ENCODE results near the gene CETP.
"Not testable (repeated sequence)": the region's sequence is repeated elsewhere in the genome, so short reads cannot be mapped to it uniquely, and the experiment has no call there.

CETP gene

DNA sequence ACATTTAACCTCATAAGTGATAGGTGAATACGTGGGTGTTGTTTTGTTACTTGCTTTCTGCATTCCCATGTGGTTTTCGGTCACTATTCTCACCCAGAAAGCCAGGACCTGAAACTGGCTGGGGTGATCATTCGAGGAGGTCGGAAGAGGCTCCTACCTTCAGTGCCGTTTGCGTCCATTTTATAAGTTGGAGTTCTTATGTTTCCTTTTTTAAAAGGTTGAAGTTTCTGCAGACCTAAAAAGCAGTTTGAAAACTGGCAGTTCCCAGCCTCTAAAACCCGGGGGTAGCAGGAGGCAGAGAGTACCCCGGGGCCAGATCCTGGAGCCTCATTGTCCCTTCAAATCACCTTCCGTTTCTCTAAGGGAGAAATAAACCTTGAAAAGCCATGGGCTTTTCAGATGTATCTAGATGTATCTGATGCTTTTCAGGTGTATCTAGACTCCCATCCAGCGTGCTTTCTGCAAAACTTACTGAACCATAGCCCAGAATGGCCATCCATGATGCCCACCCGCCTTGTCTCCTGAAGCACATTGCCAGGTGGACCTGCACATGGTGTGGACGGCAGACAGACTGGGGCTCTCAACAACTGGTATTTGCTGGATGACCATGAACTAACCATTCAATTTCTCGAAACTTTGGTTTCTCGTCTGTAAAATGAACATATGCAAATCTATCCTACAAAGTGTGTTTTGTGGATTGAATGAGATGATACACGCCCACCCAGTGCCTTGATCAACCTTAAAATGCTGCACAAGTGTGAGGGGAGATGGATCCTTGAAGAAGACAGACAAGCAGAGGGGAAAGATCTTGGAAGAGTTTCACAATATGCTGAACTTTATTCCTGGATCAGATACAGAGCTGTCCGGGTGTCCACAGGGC is 28.9 kb downstream of the CETP start:
- DNase-seq (ENCODE audit: low spot score), result no peak
- TF ChIP-seq, protein P1, sequence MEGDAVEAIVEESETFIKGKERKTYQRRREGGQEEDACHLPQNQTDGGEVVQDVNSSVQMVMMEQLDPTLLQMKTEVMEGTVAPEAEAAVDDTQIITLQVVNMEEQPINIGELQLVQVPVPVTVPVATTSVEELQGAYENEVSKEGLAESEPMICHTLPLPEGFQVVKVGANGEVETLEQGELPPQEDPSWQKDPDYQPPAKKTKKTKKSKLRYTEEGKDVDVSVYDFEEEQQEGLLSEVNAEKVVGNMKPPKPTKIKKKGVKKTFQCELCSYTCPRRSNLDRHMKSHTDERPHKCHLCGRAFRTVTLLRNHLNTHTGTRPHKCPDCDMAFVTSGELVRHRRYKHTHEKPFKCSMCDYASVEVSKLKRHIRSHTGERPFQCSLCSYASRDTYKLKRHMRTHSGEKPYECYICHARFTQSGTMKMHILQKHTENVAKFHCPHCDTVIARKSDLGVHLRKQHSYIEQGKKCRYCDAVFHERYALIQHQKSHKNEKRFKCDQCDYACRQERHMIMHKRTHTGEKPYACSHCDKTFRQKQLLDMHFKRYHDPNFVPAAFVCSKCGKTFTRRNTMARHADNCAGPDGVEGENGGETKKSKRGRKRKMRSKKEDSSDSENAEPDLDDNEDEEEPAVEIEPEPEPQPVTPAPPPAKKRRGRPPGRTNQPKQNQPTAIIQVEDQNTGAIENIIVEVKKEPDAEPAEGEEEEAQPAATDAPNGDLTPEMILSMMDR (IDR thresholded peaks at IDR 0.05; ENCODE audit: extremely low read depth, insufficient read depth, missing control alignments), result no peak
- in situ Hi-C loops (cut with MboI; ENCODE audit: low pct_unique_long_range_greater_than_20kb, low sequenced_read_pairs, unreplicated experiment), result no loop called here

DNA sequence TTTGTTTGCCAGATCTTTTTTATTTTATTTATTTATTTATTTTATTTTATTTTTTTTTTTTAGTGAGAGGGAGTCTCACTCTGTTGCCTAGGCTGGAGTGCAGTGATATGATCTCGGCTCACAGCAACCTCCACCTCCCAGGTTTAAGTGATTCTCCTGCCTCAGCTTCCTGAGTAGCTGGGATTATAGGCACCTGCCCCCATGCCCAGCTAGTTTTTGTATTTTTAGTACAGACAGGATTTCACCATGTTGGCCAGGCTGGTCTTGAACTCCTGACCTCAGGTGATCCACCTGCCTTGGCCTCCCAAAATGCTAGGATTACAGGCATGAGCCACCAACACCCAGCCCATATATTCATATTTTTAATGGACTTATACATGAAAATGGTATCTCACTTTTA is 30.7 kb downstream of the CETP start:
- in situ Hi-C loops (cut with MboI; ENCODE audit: low pct_unique_long_range_greater_than_20kb, low sequenced_read_pairs, unreplicated experiment); DNase-seq (ENCODE audit: low spot score): not testable (repeated sequence)

DNA sequence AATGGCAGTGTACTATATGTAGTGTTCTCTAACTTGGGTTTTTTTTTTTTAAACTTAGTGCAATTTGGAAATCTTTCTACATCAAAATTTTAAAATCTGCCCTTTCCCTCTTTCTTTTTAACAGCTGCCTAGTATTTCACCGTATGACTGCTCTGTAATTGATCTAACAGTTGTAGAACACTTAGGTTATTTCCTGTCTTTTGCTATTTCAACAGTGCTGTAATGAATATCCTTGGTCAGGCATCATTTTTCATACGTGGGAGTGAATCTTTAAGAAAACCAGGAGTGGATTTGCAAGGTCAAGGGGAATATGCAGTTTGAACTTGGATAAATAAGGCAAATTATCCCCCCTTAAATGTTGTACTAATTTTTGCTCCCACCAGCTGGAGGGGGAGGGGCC is 31.5 kb downstream of the CETP start:
- TF ChIP-seq, protein P1 (IDR thresholded peaks at IDR 0.05; ENCODE audit: extremely low read depth, insufficient read depth, missing control alignments), result no peak
- in situ Hi-C loops (cut with MboI; ENCODE audit: low pct_unique_long_range_greater_than_20kb, low sequenced_read_pairs, unreplicated experiment), result no loop called here
- DNase-seq (ENCODE audit: low spot score), result no peak

DNA sequence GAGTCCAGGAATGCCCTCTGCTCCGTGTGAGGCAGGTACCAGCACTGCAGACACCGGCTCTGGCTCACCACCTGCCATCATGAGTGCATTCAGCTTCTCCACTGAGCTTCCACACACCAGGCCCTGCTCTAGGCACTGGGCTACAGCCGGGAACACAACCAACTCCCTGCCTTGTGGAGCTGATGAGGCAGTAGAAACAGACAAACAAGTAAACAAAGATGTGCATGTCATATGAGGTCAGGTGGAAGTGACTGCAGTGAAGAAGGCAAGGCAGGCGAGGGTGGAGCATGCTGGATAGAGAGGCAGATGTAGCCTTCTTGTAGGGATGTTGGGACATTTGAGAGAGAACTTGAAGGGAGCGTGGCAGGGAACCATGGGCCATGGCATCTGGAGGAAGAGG is 32.6 kb downstream of the CETP start:
- no peak for DNase-seq (ENCODE audit: low spot score)
- TF ChIP-seq, protein P1 (IDR thresholded peaks at IDR 0.05; ENCODE audit: extremely low read depth, insufficient read depth, missing control alignments), result no peak
- in situ Hi-C loops (cut with MboI; ENCODE audit: low pct_unique_long_range_greater_than_20kb, low sequenced_read_pairs, unreplicated experiment), result no loop called here

DNA sequence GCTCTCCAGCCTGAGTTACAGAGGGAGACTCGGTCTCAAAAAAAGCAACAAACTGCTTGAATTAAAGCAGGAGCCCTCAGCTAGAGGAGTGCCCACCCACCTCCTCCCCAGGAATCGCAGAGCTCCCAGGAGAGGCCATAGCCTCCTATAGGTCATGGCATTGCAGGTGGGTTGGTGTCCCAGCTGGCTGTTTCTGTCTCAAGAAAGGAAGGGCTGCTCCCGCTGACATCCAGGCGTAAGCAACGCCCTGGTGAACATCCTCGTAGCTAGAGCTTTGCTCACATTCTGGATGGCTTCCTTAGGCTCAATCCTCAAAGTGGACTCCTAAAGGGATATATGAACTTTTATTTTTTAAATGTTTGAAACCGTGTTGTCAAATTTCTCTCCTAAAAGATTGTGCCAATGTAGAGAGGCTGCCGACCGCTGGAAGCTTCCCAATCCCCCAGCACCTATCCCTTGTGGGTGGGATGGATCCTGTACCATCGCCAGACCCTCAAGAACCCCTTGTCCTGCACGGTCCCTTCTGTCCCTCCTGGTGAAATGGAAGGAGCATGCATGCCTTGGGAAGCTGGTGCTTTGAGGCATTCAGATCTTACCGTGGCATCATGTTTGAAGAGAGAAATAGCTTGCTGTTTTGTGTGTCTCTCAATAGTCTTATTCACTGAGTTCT is 33.5 kb downstream of the CETP start:
- in situ Hi-C loops (cut with MboI; ENCODE audit: low pct_unique_long_range_greater_than_20kb, low sequenced_read_pairs, unreplicated experiment), result no loop called here
- TF ChIP-seq, protein P1 (IDR thresholded peaks at IDR 0.05; ENCODE audit: extremely low read depth, insufficient read depth, missing control alignments), result no peak
- DNase-seq (ENCODE audit: low spot score), result no peak

DNA sequence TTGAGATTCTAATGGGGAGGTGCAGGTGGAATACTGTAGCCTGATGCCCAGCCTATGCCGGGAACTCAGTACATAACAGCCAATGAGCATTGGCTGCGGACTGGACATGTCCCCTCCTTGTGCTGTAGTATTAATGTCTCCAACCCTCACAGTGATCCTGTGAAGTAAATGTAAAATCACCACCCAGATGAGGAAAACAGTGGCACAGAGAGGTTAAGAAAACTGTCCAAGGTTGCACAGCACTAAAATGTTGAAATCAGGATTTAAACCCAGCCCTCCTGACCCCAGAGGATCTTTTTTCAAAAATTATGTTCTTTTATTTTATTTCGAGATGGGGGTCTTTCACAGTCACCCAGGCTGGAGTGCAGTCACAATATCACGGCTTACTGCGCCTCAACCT is 35.5 kb downstream of the CETP start:
- DNase-seq (ENCODE audit: low spot score), result no peak
- in situ Hi-C loops (cut with MboI; ENCODE audit: low pct_unique_long_range_greater_than_20kb, low sequenced_read_pairs, unreplicated experiment), result no loop called here
- TF ChIP-seq, protein P1 (IDR thresholded peaks at IDR 0.05; ENCODE audit: extremely low read depth, insufficient read depth, missing control alignments), result no peak

DNA sequence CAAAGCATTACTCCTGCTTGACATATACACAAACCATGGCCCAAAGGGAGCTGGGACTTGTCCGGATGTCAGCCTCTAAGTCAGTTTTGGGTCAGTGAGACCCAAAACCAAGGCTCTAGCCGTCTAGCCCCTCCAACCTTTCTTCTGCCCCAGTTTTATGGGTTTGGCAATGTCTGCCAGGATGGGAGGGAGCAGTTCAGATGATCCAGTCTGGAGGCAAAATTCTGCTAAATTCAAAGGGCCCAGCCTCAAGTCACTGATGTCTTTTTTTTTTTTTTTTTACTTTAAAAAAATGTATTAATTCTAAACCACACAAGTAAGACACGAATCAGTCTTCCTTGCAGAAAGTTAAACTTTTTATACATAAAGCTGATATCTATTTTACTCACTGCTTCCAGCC is 36.2 kb downstream of the CETP start:
- in situ Hi-C loops (cut with MboI; ENCODE audit: low pct_unique_long_range_greater_than_20kb, low sequenced_read_pairs, unreplicated experiment), result no loop called here
- no peak for DNase-seq (ENCODE audit: low spot score)
- TF ChIP-seq, protein P1 (IDR thresholded peaks at IDR 0.05; ENCODE audit: extremely low read depth, insufficient read depth, missing control alignments), result no peak

Measured in GM13977 (cell line).